Subcutaneous abdominal adipose tissue (tissue), 5 donors: Measurements from ENCODE around the gene GRIK4.

ENCODE experiments used
- H3K27ac ChIP-seq: one replicate; pipeline ENCODE4 v1.7.0; 2013; ENCODE audit warnings: low read depth, mild to moderate bottlenecking, inconsistent platforms, low read length, moderate library complexity
- H3K27me3 ChIP-seq, 5 donors: one replicate each; pipeline ENCODE4 v1.7.0; 2013; ENCODE audit warnings: low read length in 5 of 5, inconsistent platforms in 1 of 5; ENCODE audit not compliant: control insufficient read depth in 5 of 5, insufficient read depth in 4 of 5
- H3K36me3 ChIP-seq, 5 donors: one replicate each; pipeline ENCODE4 v1.7.0; 2013; ENCODE audit warnings: low read length in 5 of 5; ENCODE audit not compliant: control insufficient read depth in 5 of 5, insufficient read depth in 5 of 5
- H3K4me1 ChIP-seq, 5 donors: one replicate each; pipeline ENCODE4 v1.7.0; 2013; ENCODE audit warnings: low read length in 5 of 5, mild to moderate bottlenecking in 3 of 5, moderate library complexity in 1 of 5; ENCODE audit not compliant: control insufficient read depth in 5 of 5, insufficient read depth in 5 of 5
- H3K4me3 ChIP-seq, 5 donors: one replicate each; pipeline ENCODE4 v1.7.0; 2013; ENCODE audit warnings: low read length in 5 of 5, low read depth in 1 of 5
- H3K9ac ChIP-seq, 5 donors: one replicate each; pipeline ENCODE4 v1.7.0; 2013; ENCODE audit warnings: low read length in 5 of 5, mild to moderate bottlenecking in 4 of 5, moderate library complexity in 3 of 5
- H3K9me3 ChIP-seq, 5 donors: one replicate each; pipeline ENCODE4 v1.7.0; 2013; ENCODE audit warnings: low read length in 5 of 5; ENCODE audit not compliant: control insufficient read depth in 5 of 5
- donor health status: healthy.
- donor health status: healthy.
- donor health status: healthy.
- donor health status: healthy.
- donor health status: healthy.

GRIK4 gene

DNA sequence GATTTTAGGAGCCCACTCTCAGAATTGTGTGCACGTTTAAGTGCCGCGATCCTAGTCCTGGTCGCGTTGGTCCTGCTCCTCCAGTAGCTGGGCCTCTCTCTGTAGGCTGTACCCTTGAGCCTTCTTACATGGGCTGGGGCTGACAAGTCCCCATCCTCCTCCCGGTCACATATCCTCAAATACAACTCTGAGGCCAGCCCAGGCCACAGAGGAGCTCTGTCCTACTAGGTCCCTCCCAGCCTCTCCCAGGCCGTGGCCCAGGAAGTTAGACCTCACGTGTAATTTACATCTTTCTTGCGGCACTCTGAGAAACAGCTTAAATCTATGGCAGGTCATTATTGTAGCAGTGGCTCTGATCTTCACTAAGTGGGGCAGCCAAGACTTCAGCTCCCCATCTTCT lies 305.2 kb downstream of the GRIK4 start:
- Histone ChIP-seq H3K27ac (no peak overlapping the region), H3K4me1 (peaks cover 6 to 55% (median 38%) of the 10 kb centered on the region in 5 donors), H3K9me3 (no peaks in the 10 kb centered on the region), H3K27me3 (peaks cover 0 to 3% (median 0%) of the 10 kb centered on the region in 5 donors), H3K9ac (no peak overlapping the region), H3K36me3 (no peaks in the 10 kb centered on the region), H3K4me3 (no peak overlapping the region)

- Histone ChIP-seq H3K9ac (no peak overlapping the region), H3K27ac (no peak overlapping the region), H3K36me3 (no peaks in the 10 kb centered on the region), H3K4me3 (no peak overlapping the region), H3K9me3 (no peaks in the 10 kb centered on the region), H3K4me1 (peaks cover 6 to 55% (median 38%) of the 10 kb centered on the region in 5 donors), H3K27me3 (peaks cover 0 to 3% (median 0%) of the 10 kb centered on the region in 5 donors)
These were observed 305.6 kb downstream of the GRIK4 start for GRCh38 chr11:120817158-120817557.

DNA sequence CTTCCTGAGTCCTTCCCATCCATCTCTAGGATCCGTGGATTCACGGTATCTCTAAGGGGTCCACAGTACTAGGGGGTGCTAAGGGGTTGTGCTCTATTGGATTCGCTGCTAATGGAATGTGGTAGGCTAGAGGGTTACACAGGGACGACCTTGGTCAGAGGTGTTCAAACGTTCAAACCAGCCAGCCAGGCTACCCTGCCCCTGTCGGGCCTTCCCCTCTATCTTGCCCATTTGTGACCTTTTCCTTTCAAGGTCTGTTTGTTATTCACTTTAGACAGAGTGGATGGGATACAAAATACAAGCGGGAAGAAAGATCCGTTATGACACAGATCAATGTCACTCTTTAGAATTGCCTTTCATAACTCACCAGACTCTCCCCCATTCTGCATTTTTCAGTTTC lies 306.5 kb downstream of the GRIK4 start:
- Histone ChIP-seq H3K9me3 (no peaks in the 10 kb centered on the region), H3K4me1 (peaks cover 6 to 55% (median 38%) of the 10 kb centered on the region in 5 donors), H3K27me3 (peaks cover 0 to 3% (median 0%) of the 10 kb centered on the region in 5 donors), H3K9ac (no peak overlapping the region), H3K36me3 (no peaks in the 10 kb centered on the region), H3K27ac (no peak overlapping the region), H3K4me3 (no peak overlapping the region)

DNA sequence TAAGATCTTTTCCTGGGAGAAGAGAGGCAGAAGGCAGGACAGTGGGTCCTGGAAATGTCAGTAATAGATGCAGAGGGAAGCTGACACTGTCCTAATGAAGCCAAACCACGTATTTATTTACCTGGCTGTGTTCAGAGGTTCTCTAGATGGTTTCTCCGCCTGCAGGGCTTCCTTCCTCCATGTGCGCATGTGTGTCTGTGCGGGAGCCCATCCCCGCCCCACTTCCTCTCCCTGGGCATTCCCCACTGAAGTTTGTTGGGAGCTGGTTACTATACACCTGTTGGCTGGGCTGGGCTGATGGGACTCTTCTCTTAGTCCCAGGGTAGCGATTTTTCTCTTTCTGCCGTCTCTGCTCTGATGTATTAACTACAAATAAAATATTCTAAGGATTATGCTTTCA lies 307.5 kb downstream of the GRIK4 start:
- H3K36me3 ChIP-seq = no peaks in the 10 kb centered on the region
- no peaks in the 10 kb centered on the region for H3K9me3 ChIP-seq
- peaks cover 6 to 55% (median 38%) of the 10 kb centered on the region in 5 donors for H3K4me1 ChIP-seq
- H3K9ac ChIP-seq = no peak overlapping the region
- no peak overlapping the region for H3K27ac ChIP-seq
- H3K4me3 ChIP-seq = no peak overlapping the region
- H3K27me3 ChIP-seq = peaks cover 0 to 7% (median 0%) of the 10 kb centered on the region in 5 donors

GRCh38 chr11:120819437-120820365 lies 308.2 kb downstream of the GRIK4 start:
- H3K9me3 ChIP-seq = no peaks in the 10 kb centered on the region
- H3K27ac ChIP-seq = no peak overlapping the region
- H3K36me3 ChIP-seq = no peaks in the 10 kb centered on the region
- H3K27me3 ChIP-seq = peaks cover 0 to 7% (median 0%) of the 10 kb centered on the region in 5 donors
- H3K9ac ChIP-seq = no peak overlapping the region
- H3K4me3 ChIP-seq = no peak overlapping the region
- H3K4me1 ChIP-seq = peaks cover 6 to 55% (median 38%) of the 10 kb centered on the region in 5 donors

GRCh38 chr11:120823159-120823558 lies 311.6 kb downstream of the GRIK4 start:
- H3K4me1 ChIP-seq = peaks cover 0 to 22% (median 11%) of the 10 kb centered on the region in 5 donors
- H3K9me3 ChIP-seq = no peaks in the 10 kb centered on the region
- peaks cover 0 to 17% (median 10%) of the 10 kb centered on the region in 5 donors for H3K27me3 ChIP-seq
- no peaks in the 10 kb centered on the region for H3K36me3 ChIP-seq
- H3K27ac ChIP-seq = no peak overlapping the region
- no peak overlapping the region for H3K4me3 ChIP-seq
- no peak overlapping the region for H3K9ac ChIP-seq

GRCh38 chr11:120824242-120824641 lies 312.7 kb downstream of the GRIK4 start:
- peaks cover 0 to 14% (median 11%) of the 10 kb centered on the region in 5 donors for H3K4me1 ChIP-seq
- H3K27me3 ChIP-seq = peaks cover 7 to 23% (median 15%) of the 10 kb centered on the region in 5 donors
- no peaks in the 10 kb centered on the region for H3K36me3 ChIP-seq
- no peak overlapping the region for H3K4me3 ChIP-seq
- no peak overlapping the region for H3K9ac ChIP-seq
- H3K9me3 ChIP-seq = no peaks in the 10 kb centered on the region
- no peak overlapping the region for H3K27ac ChIP-seq

GRCh38 chr11:120827198-120827597 lies 315.6 kb downstream of the GRIK4 start:
- no peak overlapping the region for H3K4me3 ChIP-seq
- no peaks in the 10 kb centered on the region for H3K4me1 ChIP-seq
- peaks cover 8 to 31% (median 23%) of the 10 kb centered on the region in 5 donors for H3K27me3 ChIP-seq
- no peaks in the 10 kb centered on the region for H3K9me3 ChIP-seq
- H3K27ac ChIP-seq = no peak overlapping the region
- H3K36me3 ChIP-seq = no peaks in the 10 kb centered on the region
- no peak overlapping the region for H3K9ac ChIP-seq

DNA sequence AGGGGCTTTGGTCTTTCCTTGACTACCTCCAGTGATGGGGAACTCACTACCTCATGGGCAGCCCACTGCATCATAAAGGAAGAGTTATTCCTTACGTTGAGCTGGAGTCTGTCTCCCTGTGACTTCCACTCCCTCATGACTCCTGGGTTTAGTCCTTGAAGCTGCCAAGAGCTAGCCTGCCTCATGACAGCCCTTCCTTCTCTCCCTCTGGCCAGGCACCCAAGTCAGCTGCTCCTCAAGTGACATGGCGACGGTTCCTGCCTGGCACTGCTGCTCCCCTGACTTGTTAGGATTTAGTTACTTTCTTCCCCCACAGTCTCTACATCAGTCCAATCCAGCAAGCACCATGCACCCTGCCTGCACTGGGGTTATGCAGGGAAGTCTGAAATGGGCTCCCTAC lies 316.3 kb downstream of the GRIK4 start:
- Histone ChIP-seq H3K36me3 (no peaks in the 10 kb centered on the region), H3K4me3 (no peak overlapping the region), H3K27me3 (peaks cover 11 to 36% (median 29%) of the 10 kb centered on the region in 5 donors), H3K9ac (no peak overlapping the region), H3K27ac (no peak overlapping the region), H3K4me1 (no peaks in the 10 kb centered on the region), H3K9me3 (no peaks in the 10 kb centered on the region)

- Histone ChIP-seq H3K36me3 (no peaks in the 10 kb centered on the region), H3K27me3 (peaks cover 11 to 36% (median 25%) of the 10 kb centered on the region in 5 donors), H3K9ac (no peak overlapping the region), H3K4me3 (no peak overlapping the region), H3K9me3 (no peaks in the 10 kb centered on the region), H3K27ac (no peak overlapping the region), H3K4me1 (no peaks in the 10 kb centered on the region)
These were observed 317.3 kb downstream of the GRIK4 start for GRCh38 chr11:120828847-120829246.
